WTC11 (cell line): ENCODE data around the gene VGF. TPM values are rescaled to one million over a fixed set of nuclear protein-coding genes. Genes with fewer than 3 reads are reported as not detected.

Experiments used
- ATAC-seq: fragments of 200-7000 bp; cut with Tn5 transposase; 2 replicates; pipeline ENCODE4 v1.10.0; 2021; ENCODE audit warnings: mild to moderate bottlenecking, moderate library complexity
- CTCF ChIA-PET: fragments of 300-600 bp; sonication (Branson Sonifier 250); formaldehyde crosslinking; loops from one replicate; lab custom pipeline; 2021; ENCODE audit warnings: antibody characterized with exemption; lab: Charles Lee
- POLR2A ChIA-PET: fragments of 350-600 bp; sonication (Branson Sonifier 250); formaldehyde crosslinking; loops from one replicate; lab custom pipeline; 2021; ENCODE audit warnings: antibody characterized with exemption; lab: Charles Lee
- DNase-seq: peaks from one replicate; pipeline ENCODE4 v3.0.0; 2021; ENCODE audit warnings: low spot score
- H3K27ac Mint-ChIP-seq: 2 replicates; pipeline ENCODE4 v1.8.0; 2021; ENCODE audit warnings: mixed read lengths
- H3K27me3 Mint-ChIP-seq: 2 replicates; pipeline ENCODE4 v1.8.0; 2021; ENCODE audit warnings: low read depth, mild to moderate bottlenecking, moderate library complexity, mixed read lengths
- H3K36me3 Mint-ChIP-seq: 2 replicates; pipeline ENCODE4 v1.8.0; 2021; ENCODE audit warnings: mixed read lengths
- H3K4me1 Mint-ChIP-seq: 2 replicates; pipeline ENCODE4 v1.8.0; 2022; ENCODE audit warnings: mixed read lengths
- H3K4me3 Mint-ChIP-seq: 2 replicates; pipeline ENCODE4 v1.8.0; 2021; ENCODE audit warnings: mild to moderate bottlenecking, moderate library complexity, mixed read lengths
- H3K9me3 Mint-ChIP-seq: 2 replicates; pipeline ENCODE4 v1.8.0; 2021; ENCODE audit warnings: mixed read lengths
- AR ChIP-seq: fragments of 250-450 bp; sonication (Bioruptor Pico); IDR thresholded peaks from 2 replicates; pipeline ENCODE4 v1.9.0; 2021; ENCODE audit warnings: mild to moderate bottlenecking
- ATF1 ChIP-seq: sonication (generic); formaldehyde crosslinking; IDR thresholded peaks from 2 replicates; pipeline ENCODE4 v1.8.1; 2023; ENCODE audit warnings: mild to moderate bottlenecking, moderate library complexity, missing genetic modification reagents
- E2F4 ChIP-seq: sonication (generic); formaldehyde crosslinking; IDR thresholded peaks from 2 replicates; pipeline ENCODE4 v1.8.1; 2022; ENCODE audit warnings: low read depth, mild to moderate bottlenecking, moderate library complexity, missing genetic modification reagents, borderline replicate concordance
- ESRRA ChIP-seq: sonication (generic); formaldehyde crosslinking; IDR thresholded peaks from 2 replicates; pipeline ENCODE4 v1.8.1; 2022; ENCODE audit warnings: mild to moderate bottlenecking, missing genetic modification reagents, borderline replicate concordance
- FOXK1 ChIP-seq: sonication (generic); formaldehyde crosslinking; IDR thresholded peaks from 2 replicates; pipeline ENCODE4 v1.8.0; 2022; ENCODE audit warnings: mild to moderate bottlenecking, moderate library complexity, missing genetic modification reagents
- FOXP1 ChIP-seq: sonication (generic); formaldehyde crosslinking; IDR thresholded peaks from 2 replicates; pipeline ENCODE4 v1.8.0; 2022; ENCODE audit warnings: missing genetic modification reagents, mild to moderate bottlenecking, moderate library complexity, borderline replicate concordance
- GABPB1 ChIP-seq: sonication (generic); formaldehyde crosslinking; IDR thresholded peaks from 2 replicates; pipeline ENCODE4 v1.8.1; 2023; ENCODE audit warnings: mild to moderate bottlenecking, missing genetic modification reagents
- NFE2L1 ChIP-seq: sonication (generic); formaldehyde crosslinking; IDR thresholded peaks from 2 replicates; pipeline ENCODE4 v1.8.1; 2023; ENCODE audit warnings: missing genetic modification reagents
- TCF7 ChIP-seq: sonication (generic); formaldehyde crosslinking; IDR thresholded peaks from 2 replicates; pipeline ENCODE4 v1.8.0; 2022; ENCODE audit warnings: mild to moderate bottlenecking, low read depth, missing genetic modification reagents, moderate library complexity
- ZBTB43 ChIP-seq: sonication (generic); formaldehyde crosslinking; IDR thresholded peaks from 2 replicates; pipeline ENCODE4 v1.8.1; 2023; ENCODE audit warnings: mild to moderate bottlenecking, missing genetic modification reagents
- total RNA-seq: library from RNA; stranded (reverse); gene quantifications from 3 replicates; pipeline ENCODE4 v1.2.3, GENCODE V29; 2021
- TF ChIP-seq, protein P1 (sequence below): sonication (generic); formaldehyde crosslinking; IDR thresholded peaks from 2 replicates; pipeline ENCODE4 v1.8.1; 2023; ENCODE audit warnings: mild to moderate bottlenecking, moderate library complexity, missing genetic modification reagents
- TF ChIP-seq, protein P2 (sequence below): fragments of 250-450 bp; sonication (Bioruptor Pico); IDR thresholded peaks from 2 replicates; pipeline ENCODE4 v1.9.0; 2021; ENCODE audit warnings: mild to moderate bottlenecking
- TF ChIP-seq, protein P3 (sequence below): sonication (generic); formaldehyde crosslinking; IDR thresholded peaks from 2 replicates; pipeline ENCODE4 v1.8.1; 2022; ENCODE audit warnings: mild to moderate bottlenecking, moderate library complexity, missing genetic modification reagents
- TF ChIP-seq, protein P4 (sequence below): sonication (generic); formaldehyde crosslinking; IDR thresholded peaks from 2 replicates; pipeline ENCODE4 v1.8.1; 2022; ENCODE audit warnings: low read depth, missing genetic modification reagents, borderline replicate concordance
- TF ChIP-seq, protein P5 (sequence below): sonication (generic); formaldehyde crosslinking; IDR thresholded peaks from 2 replicates; pipeline ENCODE4 v1.8.1; 2023; ENCODE audit warnings: mild to moderate bottlenecking, missing genetic modification reagents
- TF ChIP-seq, protein P6 (sequence below): sonication (generic); formaldehyde crosslinking; IDR thresholded peaks from 2 replicates; pipeline ENCODE4 v1.8.1; 2023; ENCODE audit warnings: mild to moderate bottlenecking, missing genetic modification reagents, moderate library complexity
- TF ChIP-seq, protein P7 (sequence below): sonication (generic); formaldehyde crosslinking; IDR thresholded peaks from 2 replicates; pipeline ENCODE4 v1.8.0; 2022; ENCODE audit warnings: mild to moderate bottlenecking, missing genetic modification reagents
- TF ChIP-seq, protein P8 (sequence below): sonication (generic); formaldehyde crosslinking; conservative IDR thresholded peaks from 2 replicates; pipeline ENCODE4 v1.8.1; 2023; ENCODE audit warnings: mild to moderate bottlenecking, low read depth, missing genetic modification reagents, moderate library complexity

Gene VGF
- total RNA-seq, 1 experiment from 2014 or later = 5.2 TPM

DNA sequence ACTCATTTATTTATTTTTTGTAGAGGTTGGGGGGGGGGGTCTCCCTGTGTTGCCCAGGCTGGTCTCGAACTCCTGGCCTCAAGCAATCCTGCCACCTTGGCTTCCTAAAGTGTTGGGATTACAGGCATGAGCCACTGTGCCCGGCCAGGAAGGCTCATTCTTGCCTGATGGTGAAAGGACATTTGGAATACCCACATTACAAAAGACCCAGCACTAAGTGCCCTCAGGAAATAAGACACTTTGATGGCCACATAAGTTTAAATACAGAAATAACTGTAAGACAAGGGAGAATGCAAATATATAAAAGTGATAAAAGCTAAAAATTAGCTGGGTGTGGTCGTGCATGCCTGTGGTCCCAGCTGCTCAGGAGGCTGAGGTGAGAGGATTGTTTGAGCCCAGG lies 46.5 kb downstream of the VGF start (continued):
- no peak for TF ChIP-seq AR (CRISPR knock-in tag)
- TF ChIP-seq, all 79 proteins: peak for 0

DNA sequence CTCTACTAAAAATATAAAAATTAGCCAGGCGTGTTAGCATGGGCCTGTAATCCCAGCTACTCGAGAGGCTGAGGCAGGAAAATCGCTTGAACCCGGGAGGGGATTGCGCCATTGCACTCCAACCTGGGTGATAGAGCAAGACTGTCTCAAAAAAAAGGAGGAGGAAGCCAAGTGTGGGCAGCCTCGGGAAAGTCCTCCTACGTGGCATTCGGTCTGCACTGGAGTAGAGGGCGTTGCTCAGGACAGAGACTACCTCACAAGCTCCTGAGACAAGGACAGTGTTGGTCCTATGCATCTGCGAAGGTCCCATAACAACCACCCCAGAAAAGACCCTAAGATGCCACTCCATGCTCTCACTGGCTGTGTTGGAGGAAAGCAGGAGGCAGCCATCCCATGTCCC lies 48.5 kb downstream of the VGF start:
- H3K36me3 Mint-ChIP-seq = no peaks in the 10 kb centered on the region
- no peak overlapping the region for H3K4me3 Mint-ChIP-seq
- no peak overlapping the region for H3K27ac Mint-ChIP-seq
- POLR2A ChIA-PET = no interaction called here
- H3K9me3 Mint-ChIP-seq = no peaks in the 10 kb centered on the region
- ATAC-seq (no peak), DNase-seq (no peak)
- CTCF ChIA-PET = interaction anchor here (1.2 to 2.0 kb wide), 3 partner anchors 22 to 40 kb away, joined by 3 to 8 read pairs (median 5); no protein-coding TSS in a partner anchor
- no peaks in the 10 kb centered on the region; the same call in 1 of the 2 replicates for H3K27me3 Mint-ChIP-seq
- peaks cover 12% of the 10 kb centered on the region for H3K4me1 Mint-ChIP-seq
- TF ChIP-seq, protein P1, sequence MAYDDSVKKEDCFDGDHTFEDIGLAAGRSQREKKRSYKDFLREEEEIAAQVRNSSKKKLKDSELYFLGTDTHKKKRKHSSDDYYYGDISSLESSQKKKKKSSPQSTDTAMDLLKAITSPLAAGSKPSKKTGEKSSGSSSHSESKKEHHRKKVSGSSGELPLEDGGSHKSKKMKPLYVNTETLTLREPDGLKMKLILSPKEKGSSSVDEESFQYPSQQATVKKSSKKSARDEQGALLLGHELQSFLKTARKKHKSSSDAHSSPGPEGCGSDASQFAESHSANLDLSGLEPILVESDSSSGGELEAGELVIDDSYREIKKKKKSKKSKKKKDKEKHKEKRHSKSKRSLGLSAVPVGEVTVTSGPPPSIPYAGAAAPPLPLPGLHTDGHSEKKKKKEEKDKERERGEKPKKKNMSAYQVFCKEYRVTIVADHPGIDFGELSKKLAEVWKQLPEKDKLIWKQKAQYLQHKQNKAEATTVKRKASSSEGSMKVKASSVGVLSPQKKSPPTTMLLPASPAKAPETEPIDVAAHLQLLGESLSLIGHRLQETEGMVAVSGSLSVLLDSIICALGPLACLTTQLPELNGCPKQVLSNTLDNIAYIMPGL (CRISPR knock-in tag) = no peak
- TF ChIP-seq, protein P2, sequence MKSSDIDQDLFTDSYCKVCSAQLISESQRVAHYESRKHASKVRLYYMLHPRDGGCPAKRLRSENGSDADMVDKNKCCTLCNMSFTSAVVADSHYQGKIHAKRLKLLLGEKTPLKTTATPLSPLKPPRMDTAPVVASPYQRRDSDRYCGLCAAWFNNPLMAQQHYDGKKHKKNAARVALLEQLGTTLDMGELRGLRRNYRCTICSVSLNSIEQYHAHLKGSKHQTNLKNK = no peak
- TF ChIP-seq ZBTB43 (CRISPR knock-in tag) = no peak
- TF ChIP-seq, protein P3, sequence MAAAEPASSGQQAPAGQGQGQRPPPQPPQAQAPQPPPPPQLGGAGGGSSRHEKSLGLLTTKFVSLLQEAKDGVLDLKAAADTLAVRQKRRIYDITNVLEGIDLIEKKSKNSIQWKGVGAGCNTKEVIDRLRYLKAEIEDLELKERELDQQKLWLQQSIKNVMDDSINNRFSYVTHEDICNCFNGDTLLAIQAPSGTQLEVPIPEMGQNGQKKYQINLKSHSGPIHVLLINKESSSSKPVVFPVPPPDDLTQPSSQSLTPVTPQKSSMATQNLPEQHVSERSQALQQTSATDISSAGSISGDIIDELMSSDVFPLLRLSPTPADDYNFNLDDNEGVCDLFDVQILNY = no peak
- TF ChIP-seq, protein P4, sequence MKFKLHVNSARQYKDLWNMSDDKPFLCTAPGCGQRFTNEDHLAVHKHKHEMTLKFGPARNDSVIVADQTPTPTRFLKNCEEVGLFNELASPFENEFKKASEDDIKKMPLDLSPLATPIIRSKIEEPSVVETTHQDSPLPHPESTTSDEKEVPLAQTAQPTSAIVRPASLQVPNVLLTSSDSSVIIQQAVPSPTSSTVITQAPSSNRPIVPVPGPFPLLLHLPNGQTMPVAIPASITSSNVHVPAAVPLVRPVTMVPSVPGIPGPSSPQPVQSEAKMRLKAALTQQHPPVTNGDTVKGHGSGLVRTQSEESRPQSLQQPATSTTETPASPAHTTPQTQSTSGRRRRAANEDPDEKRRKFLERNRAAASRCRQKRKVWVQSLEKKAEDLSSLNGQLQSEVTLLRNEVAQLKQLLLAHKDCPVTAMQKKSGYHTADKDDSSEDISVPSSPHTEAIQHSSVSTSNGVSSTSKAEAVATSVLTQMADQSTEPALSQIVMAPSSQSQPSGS (CRISPR knock-in tag) = no peak
- no peak for TF ChIP-seq ATF1
- TF ChIP-seq, protein P5, sequence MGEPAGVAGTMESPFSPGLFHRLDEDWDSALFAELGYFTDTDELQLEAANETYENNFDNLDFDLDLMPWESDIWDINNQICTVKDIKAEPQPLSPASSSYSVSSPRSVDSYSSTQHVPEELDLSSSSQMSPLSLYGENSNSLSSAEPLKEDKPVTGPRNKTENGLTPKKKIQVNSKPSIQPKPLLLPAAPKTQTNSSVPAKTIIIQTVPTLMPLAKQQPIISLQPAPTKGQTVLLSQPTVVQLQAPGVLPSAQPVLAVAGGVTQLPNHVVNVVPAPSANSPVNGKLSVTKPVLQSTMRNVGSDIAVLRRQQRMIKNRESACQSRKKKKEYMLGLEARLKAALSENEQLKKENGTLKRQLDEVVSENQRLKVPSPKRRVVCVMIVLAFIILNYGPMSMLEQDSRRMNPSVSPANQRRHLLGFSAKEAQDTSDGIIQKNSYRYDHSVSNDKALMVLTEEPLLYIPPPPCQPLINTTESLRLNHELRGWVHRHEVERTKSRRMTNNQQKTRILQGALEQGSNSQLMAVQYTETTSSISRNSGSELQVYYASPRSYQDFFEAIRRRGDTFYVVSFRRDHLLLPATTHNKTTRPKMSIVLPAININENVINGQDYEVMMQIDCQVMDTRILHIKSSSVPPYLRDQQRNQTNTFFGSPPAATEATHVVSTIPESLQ (CRISPR knock-in tag) = no peak
- TF ChIP-seq, protein P6, sequence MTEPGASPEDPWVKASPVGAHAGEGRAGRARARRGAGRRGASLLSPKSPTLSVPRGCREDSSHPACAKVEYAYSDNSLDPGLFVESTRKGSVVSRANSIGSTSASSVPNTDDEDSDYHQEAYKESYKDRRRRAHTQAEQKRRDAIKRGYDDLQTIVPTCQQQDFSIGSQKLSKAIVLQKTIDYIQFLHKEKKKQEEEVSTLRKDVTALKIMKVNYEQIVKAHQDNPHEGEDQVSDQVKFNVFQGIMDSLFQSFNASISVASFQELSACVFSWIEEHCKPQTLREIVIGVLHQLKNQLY (CRISPR knock-in tag) = no peak
- TF ChIP-seq, protein P7, sequence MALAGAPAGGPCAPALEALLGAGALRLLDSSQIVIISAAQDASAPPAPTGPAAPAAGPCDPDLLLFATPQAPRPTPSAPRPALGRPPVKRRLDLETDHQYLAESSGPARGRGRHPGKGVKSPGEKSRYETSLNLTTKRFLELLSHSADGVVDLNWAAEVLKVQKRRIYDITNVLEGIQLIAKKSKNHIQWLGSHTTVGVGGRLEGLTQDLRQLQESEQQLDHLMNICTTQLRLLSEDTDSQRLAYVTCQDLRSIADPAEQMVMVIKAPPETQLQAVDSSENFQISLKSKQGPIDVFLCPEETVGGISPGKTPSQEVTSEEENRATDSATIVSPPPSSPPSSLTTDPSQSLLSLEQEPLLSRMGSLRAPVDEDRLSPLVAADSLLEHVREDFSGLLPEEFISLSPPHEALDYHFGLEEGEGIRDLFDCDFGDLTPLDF (CRISPR knock-in tag) = no peak
- no peak for TF ChIP-seq TCF7
- TF ChIP-seq, protein P8, sequence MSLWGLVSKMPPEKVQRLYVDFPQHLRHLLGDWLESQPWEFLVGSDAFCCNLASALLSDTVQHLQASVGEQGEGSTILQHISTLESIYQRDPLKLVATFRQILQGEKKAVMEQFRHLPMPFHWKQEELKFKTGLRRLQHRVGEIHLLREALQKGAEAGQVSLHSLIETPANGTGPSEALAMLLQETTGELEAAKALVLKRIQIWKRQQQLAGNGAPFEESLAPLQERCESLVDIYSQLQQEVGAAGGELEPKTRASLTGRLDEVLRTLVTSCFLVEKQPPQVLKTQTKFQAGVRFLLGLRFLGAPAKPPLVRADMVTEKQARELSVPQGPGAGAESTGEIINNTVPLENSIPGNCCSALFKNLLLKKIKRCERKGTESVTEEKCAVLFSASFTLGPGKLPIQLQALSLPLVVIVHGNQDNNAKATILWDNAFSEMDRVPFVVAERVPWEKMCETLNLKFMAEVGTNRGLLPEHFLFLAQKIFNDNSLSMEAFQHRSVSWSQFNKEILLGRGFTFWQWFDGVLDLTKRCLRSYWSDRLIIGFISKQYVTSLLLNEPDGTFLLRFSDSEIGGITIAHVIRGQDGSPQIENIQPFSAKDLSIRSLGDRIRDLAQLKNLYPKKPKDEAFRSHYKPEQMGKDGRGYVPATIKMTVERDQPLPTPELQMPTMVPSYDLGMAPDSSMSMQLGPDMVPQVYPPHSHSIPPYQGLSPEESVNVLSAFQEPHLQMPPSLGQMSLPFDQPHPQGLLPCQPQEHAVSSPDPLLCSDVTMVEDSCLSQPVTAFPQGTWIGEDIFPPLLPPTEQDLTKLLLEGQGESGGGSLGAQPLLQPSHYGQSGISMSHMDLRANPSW (CRISPR knock-in tag) = no peak
- no peak for TF ChIP-seq FOXK1 (CRISPR knock-in tag)
- no peak for TF ChIP-seq E2F4 (CRISPR knock-in tag)
- TF ChIP-seq ESRRA (CRISPR knock-in tag) = no peak
- no peak for TF ChIP-seq GABPB1 (CRISPR knock-in tag)
- TF ChIP-seq NFE2L1 = no peak
- TF ChIP-seq FOXP1 = no peak
